Heart right ventricle (tissue), 16 donors: ENCODE results near the gene PEX14. TPM values are rescaled to one million over a fixed set of nuclear protein-coding genes. Genes with fewer than 3 reads are reported as not detected.
"Not testable (repeated sequence)": the region's sequence is repeated elsewhere in the genome, so short reads cannot be mapped to it uniquely, and the experiment has no call there.

Source experiments
- ATAC-seq, 8 donors: fragments of 200-7000 bp; cut with Tn5 transposase; one replicate each; pipeline ENCODE4 v1.9.1; 2020; ENCODE audit warnings: mild to moderate bottlenecking in 8 of 8, moderate library complexity in 8 of 8, moderate number of reproducible peaks in 1 of 8
- DNase-seq, 2 donors: peaks; one replicate each; pipeline ENCODE4 v3.0.0-alpha.2; 2020
- H3K27ac ChIP-seq, 10 donors: fragments of 200-600 bp; sonication (generic) in 2 of 10; one replicate each; pipeline versions ENCODE4 v1.5.0 to v1.8.0; 2020 to 2022; ENCODE audit warnings: mild to moderate bottlenecking in 3 of 10
- H3K27me3 ChIP-seq, 7 donors: fragments of 200-600 bp; one replicate each; pipeline ENCODE4 v1.8.0; 2021 to 2022; ENCODE audit warnings: mild to moderate bottlenecking in 2 of 7
- H3K36me3 ChIP-seq, 9 donors: fragments of 200-600 bp; sonication (generic) in 1 of 9; one replicate each; pipeline versions ENCODE4 v1.5.0 to v1.8.0; 2020 to 2022; ENCODE audit warnings: mild to moderate bottlenecking in 2 of 9
- H3K4me1 ChIP-seq, 9 donors: fragments of 200-600 bp; sonication (generic) in 1 of 9; one replicate each; pipeline versions ENCODE4 v1.5.0 to v1.8.0; 2020 to 2022; ENCODE audit warnings: mild to moderate bottlenecking in 4 of 9
- H3K4me3 ChIP-seq, 10 donors: fragments of 200-600 bp; sonication (generic) in 2 of 10; one replicate each; pipeline versions ENCODE4 v1.5.0 to v1.8.0; 2020 to 2022; ENCODE audit warnings: mild to moderate bottlenecking in 7 of 10, moderate library complexity in 2 of 10
- H3K9me3 ChIP-seq, 11 donors: fragments of 200-600 bp in 10 of 11; sonication (generic) in 2 of 11; one replicate each; pipeline versions ENCODE4 v1.5.0 to v1.8.0; 2013 to 2022; ENCODE audit warnings: mild to moderate bottlenecking in 2 of 11, control low read depth in 1 of 11, moderate library complexity in 1 of 11
- CTCF ChIP-seq, 9 donors: fragments of 200-600 bp; sonication (generic) in 2 of 9; IDR thresholded peaks; one replicate each; pipeline versions ENCODE4 v1.5.0 to v1.8.0; 2021 to 2022; ENCODE audit warnings: antibody characterized with exemption in 9 of 9, mild to moderate bottlenecking in 5 of 9, moderate library complexity in 1 of 9
- WGBS, 2 donors: extraction: QIAGEN DNeasy Blood & Tissue Kit; methylation state at CpG; one replicate each; pipeline ENCODE4 v1.1.7; 2013; ENCODE audit warnings: inconsistent platforms in 1 of 2; 5-methylcytosine and 5-hydroxymethylcytosine counted together
- intact Hi-C, 10 donors: fragments of 100-400 bp; cut with DNase I; formaldehyde crosslinking; loops; one replicate each; pipeline versions ENCODE4 v1.11.1 to v1.14.2; 2022
- polyA plus RNA-seq, 2 donors: library from polyadenylated mRNA; stranded (reverse); fragments of 200-250 nt; gene quantifications; one replicate each; pipeline ENCODE4 v1.2.3, GENCODE V29; 2013
- total RNA-seq, 10 donors: library from RNA; stranded (reverse); fragmentation: NEBNext Ultra II Directional in 3 of 10; extraction: Animal tissue kit (Norgen Biotek cat#: 25700) in 3 of 10; gene quantifications; one replicate each; pipeline versions ENCODE4 v1.2.1 to v1.2.4, GENCODE V29; 2021 to 2023
- donor health status: Arrhythmogenic right ventricular cardiomyopathy.
- donor health status: ischemic (EF 13 %, LVEDD 7.1; RV severe dilation, severe dysfunction).
- donor health status: healthy with polysubstance abuse.
- donor health status: DM: no; HTN: yes; CAD: no.
- donor health status: DM: no; HTN: no; CAD: no.
- donor health status: ischemic (EF 25% LVEDD 6.9; RV normal size, moderate dysfunction).
- donor health status: ischemic (EF 25% LVEDD 5.7; RV mildly dilated, moderate dysfunction).
- donor health status: healthy.
- donor health status: DM: yes; HTN: yes; CAD: no.
- donor health status: Ischemic cardiomyopathy.
- donor health status: ischemic (EF 35%, LVEDD 5.7; RV mildly dilated, moderate dysfunction).
- donor health status: nonischemic (EF 11% LVEDD 7.7; RV severe dilation, severe dysfunction).
- donor health status: DM: yes; HTN: yes; CAD: no.
- donor health status: PGD.
- donor health status: ischemic (EF 29% LVEDD 5.4; RV normal size, mild dysfunction).
- donor health status: nonischemic (EF 23%, LVEDD 6.1; RV moderate dilation, normal function).

Gene PEX14
- total and polyA plus RNA-seq, 12 donors, result 17.1 to 31.9 (median 21.1) TPM

- WGBS, 2 donors, result 87% methylated on average over 5 of the region's 5 CpGs
- intact Hi-C loops, result loop anchor here in 2 of 10 donors (10.0 kb wide), 2 partner anchors 443 to 453 kb away; no protein-coding TSS in a partner anchor
- peaks cover 0 to 6% (median 0%) of the 10 kb centered on the region in 9 donors for H3K4me1 ChIP-seq
- ATAC-seq (no peak), DNase-seq (no peak)
- peaks cover 0 to 6% (median 0%) of the 10 kb centered on the region in 9 donors for H3K36me3 ChIP-seq
- no peak overlapping the region for H3K4me3 ChIP-seq
- no peak for TF ChIP-seq CTCF (IDR thresholded peaks at IDR 0.05)
- H3K27me3 ChIP-seq, result no peaks in the 10 kb centered on the region
- no peaks in the 10 kb centered on the region for H3K9me3 ChIP-seq
- H3K27ac ChIP-seq, result no peak overlapping the region
Observed at GRCh38 chr1:10502206-10502605, 27.5 kb downstream of the PEX14 start.

- no peak for TF ChIP-seq CTCF (IDR thresholded peaks at IDR 0.05)
- no peaks in the 10 kb centered on the region for H3K9me3 ChIP-seq
- H3K27ac ChIP-seq, result no peak overlapping the region
- DNase-seq (no peak), ATAC-seq (no peak)
- no peaks in the 10 kb centered on the region for H3K27me3 ChIP-seq
- intact Hi-C loops, result loop anchor here in 2 of 10 donors (10.0 kb wide), 2 partner anchors 441 to 451 kb away; no protein-coding TSS in a partner anchor
- H3K36me3 ChIP-seq, result no peaks in the 10 kb centered on the region
- H3K4me1 ChIP-seq, result peaks cover 0 to 16% (median 5%) of the 10 kb centered on the region in 9 donors
- WGBS, 2 donors, result 68 to 77% methylated on average over 5 of the region's 5 CpGs
- H3K4me3 ChIP-seq, result no peak overlapping the region
Observed at GRCh38 chr1:10504249-10504648, 29.5 kb downstream of the PEX14 start.

GRCh38 chr1:10506046-10506676 is 31.4 kb downstream of the PEX14 start:
- not testable (repeated sequence) for H3K9me3 ChIP-seq, ATAC-seq, H3K27me3 ChIP-seq, H3K27ac ChIP-seq, DNase-seq, H3K4me3 ChIP-seq, H3K36me3 ChIP-seq
- WGBS, 2 donors, result 93 to 97% methylated on average over 12 of the region's 12 CpGs
- H3K4me1 ChIP-seq, result peaks cover 0 to 30% (median 18%) of the 10 kb centered on the region in 9 donors
- intact Hi-C loops, result loop anchor here in 6 of 10 donors (2.0 to 10.0 kb wide), 5 partner anchors 361 to 449 kb away; no protein-coding TSS in a partner anchor

GRCh38 chr1:10506677-10507047 is 31.9 kb downstream of the PEX14 start:
- Histone ChIP-seq H3K27me3 (no peaks in the 10 kb centered on the region), H3K36me3 (no peaks in the 10 kb centered on the region), H3K27ac (no peak overlapping the region), H3K9me3 (no peaks in the 10 kb centered on the region), H3K4me3 (no peak overlapping the region), H3K4me1 (peaks cover 0 to 35% (median 23%) of the 10 kb centered on the region in 9 donors)
- ATAC-seq, result no peak
- 73 to 82% methylated on average over 4 of the region's 4 CpGs for WGBS, 2 donors
- no peak for DNase-seq
- no peak for TF ChIP-seq CTCF (IDR thresholded peaks at IDR 0.05)
- intact Hi-C loops, result loop anchor here in 7 of 10 donors (1.0 to 10.0 kb wide), 6 partner anchors 360 to 448 kb away; no protein-coding TSS in a partner anchor
